ENCODE data around the gene CFAP57. TPM values are rescaled to one million over a fixed set of nuclear protein-coding genes. Genes with fewer than 3 reads are reported as not detected.

The CFAP57 gene
- total and polyA plus RNA-seq, 4 experiments from 2014 or later: 0.07 TPM; not detected in 3

DNA sequence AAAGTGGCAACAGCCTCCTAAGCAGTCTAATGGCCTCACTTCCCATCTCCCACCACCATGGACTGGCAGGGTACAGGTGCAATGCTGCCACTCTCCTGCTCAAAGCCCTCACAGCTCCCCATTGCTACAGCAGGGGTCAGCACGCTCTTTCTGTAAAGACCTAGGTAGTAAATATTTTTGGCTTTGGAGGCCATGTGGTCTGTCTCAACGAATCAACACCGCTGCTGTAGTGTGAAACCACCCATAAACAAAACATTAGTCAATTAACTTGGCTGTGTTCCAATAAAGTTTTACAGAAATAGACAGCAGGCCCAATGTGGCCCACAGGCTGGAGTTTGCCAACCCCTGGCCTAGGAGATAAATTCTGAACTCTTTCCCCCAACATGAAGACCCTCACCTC is 53.0 kb downstream of the CFAP57 start:
- Histone ChIP-seq H3K27me3 (ENCODE audit: insufficient read depth, low read length) (no peaks in the 10 kb centered on the region), H3K9me3 (ENCODE audit: control insufficient read depth in 1 of 2, low read length in 2 of 2) (no peaks in the 10 kb centered on the region), H3K27ac (ENCODE audit: low read depth, low read length) (no peak overlapping the region), H3K4me3 (ENCODE audit: low read length in 2 of 2) (no peak overlapping the region), H3K4me1 (ENCODE audit: insufficient read depth, low read length) (no peaks in the 10 kb centered on the region), H3K36me3 (ENCODE audit: insufficient read depth, low read length) (no peaks in the 10 kb centered on the region)
- ChIA-PET POLR2A (ENCODE audit: partially characterized antibody) (no interaction called here), CTCF (ENCODE audit: partially characterized antibody) (interaction anchor here (12.2 kb wide), 1 partner anchor 189 kb away, joined by 218 read pairs; no protein-coding TSS in a partner anchor)
- no peak for DNase-seq
- H3K27ac Mint-ChIP-seq: no peak overlapping the region
- intact Hi-C loops (cut with micrococcal nuclease): loop anchor here (5.0 kb wide), 2 partner anchors 313 to 707 kb away; partner anchors contain the start of gene ARTN
- no peaks in the 10 kb centered on the region for H3K9me3 Mint-ChIP-seq
- H3K4me3 Mint-ChIP-seq: no peak overlapping the region
- no peaks in the 10 kb centered on the region for H3K36me3 Mint-ChIP-seq
- H3K27me3 Mint-ChIP-seq: peaks cover 0 to 8% of the 10 kb centered on the region in 2 donors
- H3K4me1 Mint-ChIP-seq: no peaks in the 10 kb centered on the region

DNA sequence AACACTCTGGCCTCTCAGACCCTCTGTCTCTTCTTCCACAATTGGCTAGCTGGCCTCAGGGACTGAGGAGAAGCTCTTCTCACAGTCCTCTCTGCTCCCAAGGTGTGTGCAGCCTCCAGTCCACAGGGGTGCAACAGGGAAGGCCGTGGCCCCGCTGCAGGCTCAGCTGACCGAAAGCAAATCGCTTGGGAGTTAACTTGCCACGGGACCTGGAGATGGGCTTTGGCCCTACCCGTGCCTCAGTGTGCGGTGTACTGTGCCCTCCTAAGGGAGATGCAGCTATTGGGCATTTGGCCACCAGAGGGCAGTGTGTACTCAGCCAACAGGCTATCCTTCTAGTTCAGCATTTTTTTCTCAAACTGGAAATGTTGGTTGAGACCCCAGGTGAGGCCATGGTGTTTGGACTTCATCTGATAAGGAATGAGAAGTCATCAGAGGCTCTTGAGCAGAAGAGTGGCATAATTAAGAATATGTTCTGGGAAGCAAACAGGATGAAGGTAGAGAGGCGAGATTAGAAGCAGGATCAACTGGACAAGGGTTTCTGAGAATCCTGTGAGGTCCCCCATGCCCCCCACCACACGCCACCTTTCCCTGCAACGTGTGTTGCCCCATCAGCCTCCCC is 55.1 kb downstream of the CFAP57 start:
- intact Hi-C loops (cut with micrococcal nuclease): loop anchor here (1.0 to 5.0 kb wide), 4 partner anchors 141 to 705 kb away; partner anchors contain the start of genes ARTN and ELOVL1
- no peaks in the 10 kb centered on the region for H3K9me3 Mint-ChIP-seq
- Histone ChIP-seq H3K9me3 (ENCODE audit: control insufficient read depth in 1 of 2, low read length in 2 of 2) (no peaks in the 10 kb centered on the region), H3K4me3 (ENCODE audit: low read length in 2 of 2) (no peak overlapping the region), H3K4me1 (ENCODE audit: insufficient read depth, low read length) (no peaks in the 10 kb centered on the region), H3K27me3 (ENCODE audit: insufficient read depth, low read length) (no peaks in the 10 kb centered on the region), H3K36me3 (ENCODE audit: insufficient read depth, low read length) (no peaks in the 10 kb centered on the region), H3K27ac (ENCODE audit: low read depth, low read length) (no peak overlapping the region)
- no peak overlapping the region for H3K4me3 Mint-ChIP-seq
- CTCF ChIA-PET (ENCODE audit: partially characterized antibody): interaction anchor here (0.5 to 12.2 kb wide), 31 partner anchors 8 to 708 kb away, joined by 3 to 218 read pairs (median 4); partner anchors contain the start of genes CDC20, CFAP57 and EBNA1BP2
- peak; percentile 68 to 75 (median 72) for DNase-seq
- peaks cover 0 to 9% of the 10 kb centered on the region in 2 donors for H3K27me3 Mint-ChIP-seq
- POLR2A ChIA-PET (ENCODE audit: partially characterized antibody): interaction anchor here (1.7 to 2.1 kb wide), 3 partner anchors 131 to 187 kb away, joined by 4 to 10 read pairs (median 8); partner anchors contain the start of genes CDC20, MED8 and SZT2
- H3K36me3 Mint-ChIP-seq: no peaks in the 10 kb centered on the region
- peak overlapping the region in 2 of 7 donors; percentile 18 to 53 for H3K27ac Mint-ChIP-seq
- H3K4me1 Mint-ChIP-seq: no peaks in the 10 kb centered on the region

DNA sequence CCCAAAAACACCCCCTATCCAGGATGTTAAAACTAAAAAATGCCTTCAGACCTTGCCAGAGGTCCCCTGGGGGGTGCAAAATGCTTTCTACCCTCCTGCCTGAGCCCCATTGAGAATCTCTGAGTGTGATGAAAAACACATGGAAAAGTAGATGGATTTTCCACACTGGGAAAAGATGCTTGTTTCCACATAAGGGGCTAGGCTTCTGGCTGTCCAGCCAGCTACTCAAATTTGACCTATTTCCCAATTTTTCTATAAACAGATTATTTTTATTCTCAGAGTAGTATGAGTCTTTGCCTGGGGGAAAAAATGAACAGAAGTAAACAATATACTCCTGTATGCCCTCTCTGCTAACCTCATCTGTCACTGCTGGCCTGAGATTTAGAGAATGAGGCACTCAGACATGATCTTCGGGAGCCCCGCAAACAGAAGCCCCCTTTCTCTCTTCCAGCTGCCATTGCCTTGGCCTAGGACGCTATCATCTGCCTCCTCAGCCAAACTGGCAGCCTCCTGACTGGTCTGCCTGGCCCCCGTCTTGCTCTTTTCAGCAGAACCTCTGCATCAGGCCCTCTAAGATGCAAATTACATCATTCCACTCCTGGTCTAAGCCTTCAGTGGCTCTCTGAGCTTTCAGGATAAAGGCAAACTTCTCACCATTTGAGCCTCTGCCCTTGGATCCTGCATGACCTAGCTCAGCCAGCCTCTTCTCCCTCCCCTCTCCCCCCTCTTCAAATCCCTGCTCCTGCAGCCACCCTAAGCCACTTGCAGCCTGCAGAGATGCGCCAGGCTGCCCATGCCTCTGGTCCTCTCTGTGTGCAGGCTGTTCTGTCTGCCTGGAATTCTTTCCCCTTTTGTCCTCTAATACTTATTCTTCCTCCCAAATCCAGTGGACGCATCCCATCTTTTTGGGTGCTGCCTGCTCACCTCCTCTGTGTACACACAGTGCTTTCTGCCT is 58.0 kb downstream of the CFAP57 start:
- no peak overlapping the region for H3K4me3 ChIP-seq (ENCODE audit: low read length in 2 of 2)
- intact Hi-C loops (cut with micrococcal nuclease): loop anchor here (5.0 kb wide), 2 partner anchors 318 to 702 kb away; partner anchors contain the start of gene ARTN
- H3K27ac ChIP-seq (ENCODE audit: low read depth, low read length): no peak overlapping the region
- H3K27me3 ChIP-seq (ENCODE audit: insufficient read depth, low read length): no peaks in the 10 kb centered on the region
- Mint-ChIP-seq H3K27ac (no peak overlapping the region), H3K4me3 (no peak overlapping the region), H3K4me1 (no peaks in the 10 kb centered on the region), H3K36me3 (no peaks in the 10 kb centered on the region), H3K9me3 (no peaks in the 10 kb centered on the region), H3K27me3 (peaks cover 2 to 16% of the 10 kb centered on the region in 2 donors)
- no peaks in the 10 kb centered on the region for H3K9me3 ChIP-seq (ENCODE audit: control insufficient read depth in 1 of 2, low read length in 2 of 2)
- no peak for DNase-seq
- no peaks in the 10 kb centered on the region for H3K4me1 ChIP-seq (ENCODE audit: insufficient read depth, low read length)
- ChIA-PET POLR2A (ENCODE audit: partially characterized antibody) (no interaction called here), CTCF (ENCODE audit: partially characterized antibody) (interaction anchor here (1.0 to 12.2 kb wide), 3 partner anchors 9 to 188 kb away, joined by 3 to 218 read pairs (median 3); no protein-coding TSS in a partner anchor)
- no peaks in the 10 kb centered on the region for H3K36me3 ChIP-seq (ENCODE audit: insufficient read depth, low read length)

DNA sequence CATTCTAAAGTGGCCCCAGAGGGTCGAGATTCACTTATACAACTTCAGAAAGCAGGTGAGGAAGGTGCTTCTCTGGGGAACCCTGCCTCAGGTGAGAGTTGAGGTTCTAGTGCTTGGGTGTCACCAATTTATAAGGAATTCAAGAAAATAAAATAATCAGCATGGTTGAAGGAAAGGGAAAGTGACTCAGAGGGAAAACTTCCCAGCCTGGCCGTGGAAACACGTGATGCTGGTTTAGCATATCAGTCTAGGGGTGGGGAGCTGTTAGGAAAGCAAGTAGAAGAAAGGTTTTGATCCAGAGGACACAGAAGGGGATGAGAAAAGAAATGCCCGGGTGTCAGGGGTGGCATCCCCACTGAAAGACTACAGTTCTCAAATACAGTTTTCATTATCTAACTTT is 59.9 kb downstream of the CFAP57 start:
- ChIA-PET POLR2A (ENCODE audit: partially characterized antibody) (no interaction called here), CTCF (ENCODE audit: partially characterized antibody) (interaction anchor here (0.7 to 12.2 kb wide), 4 partner anchors 136 to 447 kb away, joined by 3 to 218 read pairs (median 3); no protein-coding TSS in a partner anchor)
- H3K4me1 ChIP-seq (ENCODE audit: insufficient read depth, low read length): no peaks in the 10 kb centered on the region
- DNase-seq: no peak
- H3K4me3 Mint-ChIP-seq: no peak overlapping the region
- peaks cover 2 to 14% of the 10 kb centered on the region in 2 donors for H3K27me3 Mint-ChIP-seq
- intact Hi-C loops (cut with micrococcal nuclease): no loop called here
- no peaks in the 10 kb centered on the region for H3K9me3 ChIP-seq (ENCODE audit: control insufficient read depth in 1 of 2, low read length in 2 of 2)
- no peaks in the 10 kb centered on the region for H3K36me3 Mint-ChIP-seq
- H3K27ac Mint-ChIP-seq: peak overlapping the region in 1 of 7 donors; percentile 59
- no peak overlapping the region for H3K4me3 ChIP-seq (ENCODE audit: low read length in 2 of 2)
- H3K9me3 Mint-ChIP-seq: no peaks in the 10 kb centered on the region
- no peaks in the 10 kb centered on the region for H3K4me1 Mint-ChIP-seq
- H3K27me3 ChIP-seq (ENCODE audit: insufficient read depth, low read length): no peaks in the 10 kb centered on the region
- no peaks in the 10 kb centered on the region for H3K36me3 ChIP-seq (ENCODE audit: insufficient read depth, low read length)
- H3K27ac ChIP-seq (ENCODE audit: low read depth, low read length): no peak overlapping the region

DNA sequence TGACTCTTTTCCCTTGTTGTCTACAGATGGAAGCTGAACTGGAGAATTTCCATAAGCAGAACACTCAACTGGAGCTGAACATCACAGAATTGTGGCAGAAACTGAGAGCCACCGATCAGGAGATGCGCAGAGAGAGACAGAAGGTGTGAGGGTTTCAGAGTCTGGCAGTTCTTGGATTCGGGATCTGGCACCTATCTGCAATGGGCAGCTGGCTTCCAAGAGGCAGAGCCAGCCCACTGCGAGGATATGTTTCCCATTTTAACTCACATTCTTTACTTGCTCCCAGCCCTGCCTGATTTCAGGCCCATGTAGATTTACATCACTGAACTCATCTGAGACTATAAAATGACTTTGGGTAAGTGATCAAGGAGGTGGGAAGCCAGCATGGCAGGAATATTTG is 60.4 kb downstream of the CFAP57 start:
- intact Hi-C loops (cut with micrococcal nuclease): no loop called here
- CTCF ChIA-PET (ENCODE audit: partially characterized antibody): interaction anchor here (1.5 to 12.2 kb wide), 2 partner anchors 136 to 181 kb away, joined by 3 to 218 read pairs; no protein-coding TSS in a partner anchor
- DNase-seq: no peak
- Histone ChIP-seq H3K36me3 (ENCODE audit: insufficient read depth, low read length) (no peaks in the 10 kb centered on the region), H3K9me3 (ENCODE audit: control insufficient read depth in 1 of 2, low read length in 2 of 2) (no peaks in the 10 kb centered on the region), H3K4me3 (ENCODE audit: low read length in 2 of 2) (no peak overlapping the region), H3K27me3 (ENCODE audit: insufficient read depth, low read length) (no peaks in the 10 kb centered on the region), H3K4me1 (ENCODE audit: insufficient read depth, low read length) (no peaks in the 10 kb centered on the region), H3K27ac (ENCODE audit: low read depth, low read length) (no peak overlapping the region)
- POLR2A ChIA-PET (ENCODE audit: partially characterized antibody): no interaction called here
- no peaks in the 10 kb centered on the region for H3K36me3 Mint-ChIP-seq
- no peaks in the 10 kb centered on the region for H3K9me3 Mint-ChIP-seq
- no peak overlapping the region for H3K4me3 Mint-ChIP-seq
- H3K4me1 Mint-ChIP-seq: no peaks in the 10 kb centered on the region
- H3K27me3 Mint-ChIP-seq: peaks cover 2 to 11% of the 10 kb centered on the region in 2 donors
- no peak overlapping the region for H3K27ac Mint-ChIP-seq

DNA sequence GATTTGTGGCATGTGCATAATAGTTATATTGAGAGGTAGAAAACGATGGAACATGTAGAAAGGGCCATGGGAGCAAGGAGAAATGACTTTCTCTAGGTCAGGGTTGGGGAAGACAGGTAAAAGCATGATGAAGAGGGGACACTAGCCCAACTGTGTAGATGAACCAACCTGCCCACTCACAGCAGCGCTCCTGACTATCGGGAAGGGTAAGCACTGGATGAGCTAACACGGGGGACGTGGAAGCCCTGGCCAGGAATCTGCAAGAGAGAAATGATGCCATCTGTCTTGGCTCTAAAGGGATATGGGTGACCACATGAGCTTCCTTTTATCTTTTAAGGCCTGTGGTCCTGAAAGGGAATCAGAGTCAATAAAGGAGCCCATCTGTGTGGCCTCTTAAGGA is 61.5 kb downstream of the CFAP57 start:
- H3K4me3 ChIP-seq (ENCODE audit: low read length in 2 of 2): no peak overlapping the region
- Mint-ChIP-seq H3K4me3 (no peak overlapping the region), H3K27me3 (peaks cover 2 to 11% of the 10 kb centered on the region in 2 donors), H3K9me3 (no peaks in the 10 kb centered on the region), H3K36me3 (no peaks in the 10 kb centered on the region), H3K4me1 (no peaks in the 10 kb centered on the region), H3K27ac (no peak overlapping the region)
- H3K27me3 ChIP-seq (ENCODE audit: insufficient read depth, low read length): no peaks in the 10 kb centered on the region
- DNase-seq: no peak
- no peaks in the 10 kb centered on the region for H3K36me3 ChIP-seq (ENCODE audit: insufficient read depth, low read length)
- CTCF ChIA-PET (ENCODE audit: partially characterized antibody): interaction anchor here (12.2 kb wide), 1 partner anchor 180 kb away, joined by 218 read pairs; no protein-coding TSS in a partner anchor
- H3K9me3 ChIP-seq (ENCODE audit: control insufficient read depth in 1 of 2, low read length in 2 of 2): no peaks in the 10 kb centered on the region
- POLR2A ChIA-PET (ENCODE audit: partially characterized antibody): no interaction called here
- intact Hi-C loops (cut with micrococcal nuclease): no loop called here
- no peak overlapping the region for H3K27ac ChIP-seq (ENCODE audit: low read depth, low read length)
- H3K4me1 ChIP-seq (ENCODE audit: insufficient read depth, low read length): no peaks in the 10 kb centered on the region

DNA sequence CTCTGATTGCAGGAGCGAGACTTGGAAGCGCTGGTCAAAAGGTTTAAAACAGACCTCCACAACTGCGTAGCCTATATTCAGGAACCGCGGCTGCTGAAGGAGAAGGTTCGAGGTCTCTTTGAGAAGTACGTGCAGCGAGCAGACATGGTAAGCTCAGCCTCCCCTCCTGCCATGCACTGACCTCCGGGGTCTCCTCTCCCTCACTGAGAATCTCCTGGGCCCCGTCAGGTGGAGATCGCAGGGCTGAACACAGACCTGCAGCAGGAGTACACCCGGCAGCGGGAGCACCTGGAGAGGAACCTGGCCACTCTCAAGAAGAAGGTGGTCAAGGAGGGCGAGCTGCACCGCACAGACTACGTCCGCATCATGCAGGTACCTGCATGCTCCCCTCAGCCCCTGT is 62.1 kb downstream of the CFAP57 start:
- no peak for DNase-seq
- Histone ChIP-seq H3K9me3 (ENCODE audit: control insufficient read depth in 1 of 2, low read length in 2 of 2) (no peaks in the 10 kb centered on the region), H3K4me3 (ENCODE audit: low read length in 2 of 2) (no peak overlapping the region), H3K36me3 (ENCODE audit: insufficient read depth, low read length) (no peaks in the 10 kb centered on the region), H3K27ac (ENCODE audit: low read depth, low read length) (no peak overlapping the region), H3K4me1 (ENCODE audit: insufficient read depth, low read length) (no peaks in the 10 kb centered on the region), H3K27me3 (ENCODE audit: insufficient read depth, low read length) (no peaks in the 10 kb centered on the region)
- Mint-ChIP-seq H3K9me3 (no peaks in the 10 kb centered on the region), H3K27ac (no peak overlapping the region), H3K4me1 (no peaks in the 10 kb centered on the region), H3K27me3 (peaks cover 2 to 13% of the 10 kb centered on the region in 2 donors), H3K4me3 (no peak overlapping the region), H3K36me3 (no peaks in the 10 kb centered on the region)
- POLR2A ChIA-PET (ENCODE audit: partially characterized antibody): no interaction called here
- CTCF ChIA-PET (ENCODE audit: partially characterized antibody): interaction anchor here (12.2 kb wide), 1 partner anchor 180 kb away, joined by 218 read pairs; no protein-coding TSS in a partner anchor
- intact Hi-C loops (cut with micrococcal nuclease): no loop called here

Data from CD4-positive, alpha-beta memory T cell (primary cell).